Heart right ventricle (tissue), 16 donors: ENCODE measurements around the gene SYTL1. TPM values are rescaled to one million over a fixed set of nuclear protein-coding genes. Genes with fewer than 3 reads are reported as not detected.
"Not testable (repeated sequence)": the region's sequence is repeated elsewhere in the genome, so short reads cannot be mapped to it uniquely, and the experiment has no call there.

Source experiments
- ATAC-seq, 8 donors: fragments of 200-7000 bp; cut with Tn5 transposase; one replicate each; pipeline ENCODE4 v1.9.1; 2020; ENCODE audit warnings: mild to moderate bottlenecking in 8 of 8, moderate library complexity in 8 of 8, moderate number of reproducible peaks in 1 of 8
- DNase-seq, 2 donors: peaks; one replicate each; pipeline ENCODE4 v3.0.0-alpha.2; 2020
- H3K27ac ChIP-seq, 10 donors: fragments of 200-600 bp; sonication (generic) in 2 of 10; one replicate each; pipeline versions ENCODE4 v1.5.0 to v1.8.0; 2020 to 2022; ENCODE audit warnings: mild to moderate bottlenecking in 3 of 10
- H3K27me3 ChIP-seq, 7 donors: fragments of 200-600 bp; one replicate each; pipeline ENCODE4 v1.8.0; 2021 to 2022; ENCODE audit warnings: mild to moderate bottlenecking in 2 of 7
- H3K36me3 ChIP-seq, 9 donors: fragments of 200-600 bp; sonication (generic) in 1 of 9; one replicate each; pipeline versions ENCODE4 v1.5.0 to v1.8.0; 2020 to 2022; ENCODE audit warnings: mild to moderate bottlenecking in 2 of 9
- H3K4me1 ChIP-seq, 9 donors: fragments of 200-600 bp; sonication (generic) in 1 of 9; one replicate each; pipeline versions ENCODE4 v1.5.0 to v1.8.0; 2020 to 2022; ENCODE audit warnings: mild to moderate bottlenecking in 4 of 9
- H3K4me3 ChIP-seq, 10 donors: fragments of 200-600 bp; sonication (generic) in 2 of 10; one replicate each; pipeline versions ENCODE4 v1.5.0 to v1.8.0; 2020 to 2022; ENCODE audit warnings: mild to moderate bottlenecking in 7 of 10, moderate library complexity in 2 of 10
- H3K9me3 ChIP-seq, 11 donors: fragments of 200-600 bp in 10 of 11; sonication (generic) in 2 of 11; one replicate each; pipeline versions ENCODE4 v1.5.0 to v1.8.0; 2013 to 2022; ENCODE audit warnings: mild to moderate bottlenecking in 2 of 11, control low read depth in 1 of 11, moderate library complexity in 1 of 11
- WGBS, 2 donors: extraction: QIAGEN DNeasy Blood & Tissue Kit; methylation state at CpG; one replicate each; pipeline ENCODE4 v1.1.7; 2013; ENCODE audit warnings: inconsistent platforms in 1 of 2; 5-methylcytosine and 5-hydroxymethylcytosine counted together
- intact Hi-C, 10 donors: fragments of 100-400 bp; cut with DNase I; formaldehyde crosslinking; loops; one replicate each; pipeline versions ENCODE4 v1.11.1 to v1.14.2; 2022
- polyA plus RNA-seq, 2 donors: library from polyadenylated mRNA; stranded (reverse); fragments of 200-250 nt; gene quantifications; one replicate each; pipeline ENCODE4 v1.2.3, GENCODE V29; 2013
- total RNA-seq, 10 donors: library from RNA; stranded (reverse); fragmentation: NEBNext Ultra II Directional in 3 of 10; extraction: Animal tissue kit (Norgen Biotek cat#: 25700) in 3 of 10; gene quantifications; one replicate each; pipeline versions ENCODE4 v1.2.1 to v1.2.4, GENCODE V29; 2021 to 2023
- TF ChIP-seq, protein P1 (sequence below), 9 donors: fragments of 200-600 bp; sonication (generic) in 2 of 9; IDR thresholded peaks; one replicate each; pipeline versions ENCODE4 v1.5.0 to v1.8.0; 2021 to 2022; ENCODE audit warnings: antibody characterized with exemption in 9 of 9, mild to moderate bottlenecking in 5 of 9, moderate library complexity in 1 of 9
- donor health status: Arrhythmogenic right ventricular cardiomyopathy.
- donor health status: ischemic (EF 13 %, LVEDD 7.1; RV severe dilation, severe dysfunction).
- donor health status: healthy with polysubstance abuse.
- donor health status: DM: no; HTN: yes; CAD: no.
- donor health status: DM: no; HTN: no; CAD: no.
- donor health status: ischemic (EF 25% LVEDD 6.9; RV normal size, moderate dysfunction).
- donor health status: ischemic (EF 25% LVEDD 5.7; RV mildly dilated, moderate dysfunction).
- donor health status: healthy.
- donor health status: DM: yes; HTN: yes; CAD: no.
- donor health status: Ischemic cardiomyopathy.
- donor health status: ischemic (EF 35%, LVEDD 5.7; RV mildly dilated, moderate dysfunction).
- donor health status: nonischemic (EF 11% LVEDD 7.7; RV severe dilation, severe dysfunction).
- donor health status: DM: yes; HTN: yes; CAD: no.
- donor health status: PGD.
- donor health status: ischemic (EF 29% LVEDD 5.4; RV normal size, mild dysfunction).
- donor health status: nonischemic (EF 23%, LVEDD 6.1; RV moderate dilation, normal function).

Gene SYTL1
- total and polyA plus RNA-seq, 12 donors = 0.30 to 4.3 (median 0.68) TPM

DNA sequence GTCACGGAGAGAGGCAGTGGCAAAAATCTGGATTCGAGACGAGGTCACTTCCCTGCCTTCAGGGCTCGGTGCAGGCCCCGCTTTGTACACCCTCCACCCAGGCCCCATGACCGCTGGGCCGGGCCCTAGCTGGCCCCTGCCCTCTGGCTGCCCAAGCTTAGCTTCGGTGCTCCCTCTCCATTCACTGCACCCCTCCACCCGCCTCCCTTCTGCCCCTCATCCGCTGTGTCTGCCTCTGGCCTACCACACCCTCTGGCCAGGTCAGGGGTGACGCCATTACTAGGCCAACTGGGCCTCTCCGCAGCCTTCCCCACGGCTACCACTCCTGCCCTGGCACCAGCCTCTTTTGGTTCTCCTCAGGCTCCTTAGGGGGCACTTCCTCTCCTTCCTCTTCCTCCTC lies 41.8 kb downstream of the SYTL1 start:
- Histone ChIP-seq H3K36me3 (no peaks in the 10 kb centered on the region), H3K27me3 (peaks cover 0 to 9% (median 0%) of the 10 kb centered on the region in 7 donors), H3K9me3 (no peaks in the 10 kb centered on the region), H3K27ac (no peak overlapping the region), H3K4me1 (peaks cover 0 to 18% (median 4%) of the 10 kb centered on the region in 9 donors), H3K4me3 (no peak overlapping the region)
- ATAC-seq (no peak), DNase-seq (no peak)
- intact Hi-C loops = loop anchor here in 3 of 10 donors (5.0 to 10.0 kb wide), 3 partner anchors 81 to 279 kb away; no protein-coding TSS in a partner anchor
- 90 to 93% methylated on average over 13 of the region's 13 CpGs for WGBS, 2 donors
- TF ChIP-seq, protein P1, sequence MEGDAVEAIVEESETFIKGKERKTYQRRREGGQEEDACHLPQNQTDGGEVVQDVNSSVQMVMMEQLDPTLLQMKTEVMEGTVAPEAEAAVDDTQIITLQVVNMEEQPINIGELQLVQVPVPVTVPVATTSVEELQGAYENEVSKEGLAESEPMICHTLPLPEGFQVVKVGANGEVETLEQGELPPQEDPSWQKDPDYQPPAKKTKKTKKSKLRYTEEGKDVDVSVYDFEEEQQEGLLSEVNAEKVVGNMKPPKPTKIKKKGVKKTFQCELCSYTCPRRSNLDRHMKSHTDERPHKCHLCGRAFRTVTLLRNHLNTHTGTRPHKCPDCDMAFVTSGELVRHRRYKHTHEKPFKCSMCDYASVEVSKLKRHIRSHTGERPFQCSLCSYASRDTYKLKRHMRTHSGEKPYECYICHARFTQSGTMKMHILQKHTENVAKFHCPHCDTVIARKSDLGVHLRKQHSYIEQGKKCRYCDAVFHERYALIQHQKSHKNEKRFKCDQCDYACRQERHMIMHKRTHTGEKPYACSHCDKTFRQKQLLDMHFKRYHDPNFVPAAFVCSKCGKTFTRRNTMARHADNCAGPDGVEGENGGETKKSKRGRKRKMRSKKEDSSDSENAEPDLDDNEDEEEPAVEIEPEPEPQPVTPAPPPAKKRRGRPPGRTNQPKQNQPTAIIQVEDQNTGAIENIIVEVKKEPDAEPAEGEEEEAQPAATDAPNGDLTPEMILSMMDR (IDR thresholded peaks at IDR 0.05) = no peak

DNA sequence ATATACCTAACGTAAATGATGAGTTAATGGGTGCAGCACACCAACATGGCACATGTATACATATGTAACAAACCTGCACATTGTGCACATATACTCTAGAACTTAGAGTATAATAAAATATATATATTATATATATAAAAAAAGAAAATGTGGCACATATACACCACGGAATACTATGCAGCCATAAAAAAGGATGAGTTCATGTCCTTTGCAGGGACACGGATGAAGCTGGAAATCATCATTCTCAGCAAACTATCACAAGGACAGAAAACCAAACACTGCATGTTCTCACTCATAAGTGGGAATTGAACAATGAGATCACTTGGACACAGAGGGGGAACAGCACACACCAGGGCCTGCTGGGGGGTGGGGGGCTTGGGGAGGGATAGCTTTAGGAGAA lies 43.0 kb downstream of the SYTL1 start:
- ATAC-seq, H3K36me3 ChIP-seq, H3K27ac ChIP-seq, DNase-seq, H3K27me3 ChIP-seq, H3K4me3 ChIP-seq, H3K9me3 ChIP-seq: not testable (repeated sequence)
- intact Hi-C loops = loop anchor here in 4 of 10 donors (5.0 to 10.0 kb wide), 3 partner anchors 82 to 280 kb away; no protein-coding TSS in a partner anchor
- H3K4me1 ChIP-seq = peaks cover 0 to 17% (median 5%) of the 10 kb centered on the region in 9 donors
- 91 to 95% methylated on average over 3 of the region's 3 CpGs for WGBS, 2 donors

DNA sequence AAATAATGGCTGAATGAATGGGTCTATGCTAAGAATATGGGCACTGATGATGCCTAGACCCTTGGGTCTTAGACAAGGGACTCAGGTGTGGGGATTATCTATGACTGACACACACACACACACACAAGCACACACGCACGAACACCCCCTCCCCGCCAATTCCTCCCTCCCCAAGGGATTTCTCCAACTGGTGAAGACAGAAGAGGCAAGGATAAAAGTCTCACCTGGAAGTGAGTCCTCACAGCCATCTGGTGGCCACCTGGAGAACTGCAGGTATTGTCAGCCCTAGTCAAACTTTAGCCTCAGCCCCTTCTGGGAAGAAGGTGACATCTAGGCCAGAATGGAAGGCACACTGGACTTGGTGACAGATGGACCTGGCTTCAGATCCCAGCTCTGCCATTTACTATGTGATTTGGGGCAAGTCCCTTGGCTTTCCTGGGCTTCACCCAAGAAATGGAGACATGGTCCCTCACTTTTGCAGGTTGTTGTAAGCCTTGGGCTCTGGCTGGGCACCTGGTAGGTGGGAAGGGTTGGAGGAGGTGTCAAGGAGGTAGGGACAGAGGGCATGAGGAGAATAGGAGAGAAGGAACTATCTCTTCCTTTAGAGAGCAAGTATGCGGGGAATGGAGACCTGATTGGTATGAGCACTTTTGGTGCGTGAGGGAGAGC lies 46.6 kb downstream of the SYTL1 start:
- H3K4me3 ChIP-seq = no peak overlapping the region
- ATAC-seq = no peak
- H3K27ac ChIP-seq = peak overlapping the region in 6 of 10 donors; percentile 6 to 48 (median 44)
- TF ChIP-seq, protein P1 (IDR thresholded peaks at IDR 0.05) = peak; percentile 77 to 90 (median 88)
- no peaks in the 10 kb centered on the region for H3K36me3 ChIP-seq
- WGBS, 2 donors = 40% methylated on average over 5 of the region's 5 CpGs
- H3K4me1 ChIP-seq = peaks cover 7 to 27% (median 20%) of the 10 kb centered on the region in 9 donors
- no peaks in the 10 kb centered on the region for H3K9me3 ChIP-seq
- intact Hi-C loops = loop anchor here in 6 of 10 donors (1.0 to 10.0 kb wide), 6 partner anchors 22 to 284 kb away; partner anchors contain the start of gene MAP3K6 (in 1 of the 6)
- peaks cover 0 to under 1% (median 0%) of the 10 kb centered on the region in 7 donors for H3K27me3 ChIP-seq
- DNase-seq = peak; percentile 68 to 72

DNA sequence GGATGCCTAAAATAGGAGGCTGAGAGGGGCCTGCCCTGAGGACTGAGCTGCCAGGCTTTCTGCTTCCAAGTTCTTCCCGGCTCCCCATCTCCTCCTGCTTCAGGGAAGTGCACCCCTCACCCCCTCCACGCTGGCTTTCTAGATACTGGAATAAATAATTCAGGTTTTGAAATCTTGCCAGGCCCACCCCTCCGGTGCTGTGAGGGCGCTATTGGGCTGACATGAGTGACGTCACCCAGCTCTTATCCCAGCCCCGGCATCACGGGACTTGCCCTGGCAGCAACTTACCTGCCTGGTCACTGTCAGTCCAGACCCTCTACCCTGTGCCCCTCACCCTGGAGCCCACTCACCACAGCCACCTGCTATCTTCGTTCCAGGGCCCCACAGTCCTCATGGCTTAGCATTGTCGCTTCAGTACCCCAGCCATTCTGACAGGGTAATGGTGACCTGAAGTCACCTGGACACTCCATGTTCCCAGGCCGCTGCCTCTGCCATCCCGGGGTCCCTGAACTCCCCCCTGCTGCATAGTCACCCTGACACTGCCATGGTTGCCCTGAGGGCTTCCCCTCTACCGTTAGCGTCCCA lies 49.8 kb downstream of the SYTL1 start:
- H3K9me3 ChIP-seq = no peaks in the 10 kb centered on the region
- peak in 1 of 2 donors; percentile 70 for DNase-seq
- H3K27me3 ChIP-seq = no peaks in the 10 kb centered on the region
- H3K36me3 ChIP-seq = no peaks in the 10 kb centered on the region
- WGBS, 2 donors = 5 to 7% methylated on average over 13 of the region's 13 CpGs
- peak; percentile 23 to 75 (median 60) for ATAC-seq
- peaks cover 7 to 44% (median 30%) of the 10 kb centered on the region in 9 donors for H3K4me1 ChIP-seq
- peak overlapping the region; percentile 5 to 82 (median 74) for H3K27ac ChIP-seq
- TF ChIP-seq, protein P1 (IDR thresholded peaks at IDR 0.05) = peak in 5 of 9 donors; percentile 6 to 33 (median 19)
- peak overlapping the region in 9 of 10 donors; percentile 35 to 69 (median 55) for H3K4me3 ChIP-seq
- intact Hi-C loops = loop anchor here in 9 of 10 donors (1.0 to 10.0 kb wide), 8 partner anchors 25 to 347 kb away; partner anchors contain the start of gene MAP3K6 (in 1 of the 9)
